NCI-H2196 treated with DMSO at 0.1 percent for 48 hours (cell line): ENCODE measurements around the gene G6PC3.
"Not testable (repeated sequence)": the region's sequence is repeated elsewhere in the genome, so short reads cannot be mapped to it uniquely, and the experiment has no call there.

ENCODE experiments used
- DNase-seq: peaks from one replicate; lab custom pipeline; 2025; ENCODE audit not compliant: unreplicated experiment; lab: John Stamatoyannopoulos, UW

The G6PC3 gene

GRCh38 chr17:44070455-44071197 lies at the start of gene G6PC3:
G6PC3 (plus strand) TSS chr17:44070735; CDS start chr17:44070966, 231 bp downstream.
- DNase-seq: peak; percentile 97

GRCh38 chr17:44021227-44021626 lies 49.3 kb upstream of the G6PC3 start:
- not testable (repeated sequence) for DNase-seq

DNA sequence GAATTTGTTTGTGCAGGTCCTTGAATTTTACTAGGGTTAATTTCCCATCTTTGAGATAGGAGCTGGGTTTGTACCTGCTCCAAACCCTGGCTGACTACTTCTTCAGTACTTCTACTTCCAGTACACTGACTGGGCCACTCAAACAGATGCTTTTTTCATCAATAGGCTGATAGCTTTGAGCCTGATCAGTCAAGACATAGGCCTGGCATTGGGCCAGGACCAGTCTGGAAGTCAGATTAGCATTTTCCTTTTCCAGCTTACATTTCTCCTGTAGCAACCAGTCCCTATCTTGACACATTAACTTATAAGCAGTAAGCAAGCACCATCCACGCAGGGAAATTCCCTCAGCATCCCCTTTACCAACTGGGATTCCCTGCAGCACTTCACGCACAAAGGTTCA lies 48.3 kb upstream of the G6PC3 start:
- no peak for DNase-seq

GRCh38 chr17:44023545-44024270 lies 46.8 kb upstream of the G6PC3 start:
- peak; percentile 30 for DNase-seq

GRCh38 chr17:44024271-44024663 lies 46.3 kb upstream of the G6PC3 start:
- DNase-seq: peak; percentile 83

DNA sequence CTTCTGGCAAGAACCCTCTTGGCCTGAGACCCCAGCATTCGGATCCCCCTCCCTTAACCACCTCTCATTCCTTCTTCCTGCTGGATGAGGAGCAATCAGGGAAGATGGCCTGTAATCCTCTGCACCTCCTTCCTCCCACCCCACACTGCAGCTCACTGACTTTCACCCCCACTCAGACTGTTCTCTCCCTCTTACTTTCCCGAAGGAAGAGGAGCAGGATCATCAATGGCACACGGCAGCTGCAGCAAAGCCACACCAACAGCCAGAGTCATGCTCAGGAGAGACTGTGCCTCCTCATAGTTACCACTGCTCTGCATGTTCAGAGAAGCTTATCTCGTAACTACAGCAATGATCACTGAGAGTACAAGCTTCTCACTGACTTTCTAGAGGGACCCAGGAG lies 45.7 kb upstream of the G6PC3 start:
- no peak for DNase-seq

DNA sequence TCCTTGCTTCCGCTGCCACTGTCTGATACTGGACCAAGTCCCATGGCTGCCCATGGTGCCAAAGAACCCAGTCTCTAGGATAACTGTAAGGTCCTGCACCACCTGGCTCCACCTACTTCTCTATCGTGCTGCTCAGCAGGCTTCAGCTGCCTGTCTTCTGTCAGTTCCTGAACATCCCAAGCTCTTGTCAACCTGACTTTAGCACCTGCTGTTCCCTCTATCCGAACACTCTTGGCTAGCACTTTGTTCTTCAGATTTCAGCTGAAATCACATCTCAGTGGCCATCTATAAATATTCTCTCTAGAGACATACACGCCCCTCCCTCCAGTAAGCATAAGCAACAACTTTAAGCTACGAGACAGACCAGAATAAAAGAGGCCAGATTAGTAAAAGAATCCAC lies 40.8 kb upstream of the G6PC3 start:
- DNase-seq: no peak

DNA sequence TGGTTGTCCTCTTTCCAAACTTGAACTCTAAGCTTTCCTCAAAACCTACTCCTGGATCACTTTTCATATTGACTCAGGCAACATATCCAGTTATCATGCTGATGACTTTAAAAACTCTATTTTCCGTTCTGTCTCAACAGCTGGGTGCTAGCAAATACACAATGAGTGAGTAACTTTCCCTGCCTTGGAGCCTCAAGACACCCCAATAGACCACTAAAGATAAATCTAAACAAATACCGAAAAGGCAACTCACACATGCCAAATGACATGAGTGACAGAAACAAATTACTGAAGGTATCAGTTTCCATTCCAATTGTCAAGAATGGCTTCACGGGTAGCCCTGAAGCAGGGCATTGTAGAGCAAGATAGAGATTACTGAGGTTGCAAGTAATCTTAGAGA lies 40.1 kb upstream of the G6PC3 start:
- DNase-seq: no peak

- DNase-seq: no peak
These were observed 36.6 kb upstream of the G6PC3 start for GRCh38 chr17:44033861-44034408.

GRCh38 chr17:44034688-44035087 lies 35.8 kb upstream of the G6PC3 start:
- DNase-seq: not testable (repeated sequence)

DNA sequence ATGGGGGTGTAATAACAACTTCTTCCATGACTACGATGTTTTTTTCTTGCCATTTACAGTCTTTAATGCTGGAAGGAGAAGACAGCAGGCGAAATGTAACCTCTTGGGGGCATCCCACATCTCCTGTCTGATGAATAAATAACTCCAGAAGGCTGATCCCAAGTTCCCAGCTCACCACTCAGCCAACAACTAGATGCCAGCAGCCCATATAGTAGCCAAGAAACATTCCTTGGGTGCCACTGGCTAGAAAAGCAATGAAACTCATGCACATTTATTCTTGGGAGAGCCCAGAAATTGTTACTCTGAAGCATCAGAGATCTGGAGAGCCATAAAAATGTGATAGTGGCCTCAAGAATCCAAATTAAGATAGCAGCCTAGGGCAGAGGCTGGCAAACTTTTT lies 33.1 kb upstream of the G6PC3 start:
- DNase-seq: no peak

DNA sequence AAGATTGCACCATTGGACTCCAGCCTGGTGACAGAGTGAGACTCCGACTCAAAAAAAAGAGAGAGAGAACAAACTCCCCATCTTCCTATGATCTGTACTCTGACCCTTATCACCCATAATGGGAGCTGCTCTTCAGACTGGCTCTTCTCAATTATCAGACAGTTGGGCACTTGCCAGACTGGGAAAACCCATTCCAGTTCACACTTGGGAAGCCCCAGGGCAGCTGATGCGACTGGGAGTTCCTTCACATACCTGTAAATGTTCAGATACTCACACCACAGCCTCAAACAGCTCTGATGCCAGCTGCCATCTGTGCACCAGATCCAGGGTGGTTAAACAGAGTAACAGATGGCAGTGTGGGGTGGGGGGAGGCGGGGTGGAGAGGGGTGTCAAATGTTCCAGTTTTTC lies 31.9 kb upstream of the G6PC3 start:
- DNase-seq: no peak

- no peak for DNase-seq
These were observed 30.5 kb upstream of the G6PC3 start for GRCh38 chr17:44039829-44040635.

DNA sequence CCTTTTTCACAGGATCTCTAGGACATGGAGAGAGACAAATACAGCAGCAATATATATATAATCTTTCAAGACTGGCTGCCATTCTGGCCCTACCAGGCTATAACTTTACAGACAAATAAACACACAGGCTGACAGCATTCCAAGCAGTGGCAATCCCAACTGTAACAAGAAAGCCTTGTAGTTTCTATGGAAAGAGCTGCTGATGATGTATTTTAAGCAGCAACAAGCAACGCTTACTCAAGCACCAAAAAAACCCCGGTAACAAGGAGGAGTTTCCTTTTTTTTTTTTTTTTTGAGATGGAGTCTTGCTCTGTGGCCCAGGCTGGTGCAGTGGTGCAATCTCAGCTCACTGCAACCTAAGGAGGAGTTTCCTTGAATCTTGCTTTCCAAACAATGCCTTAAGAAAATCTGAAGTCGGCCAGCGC lies 27.3 kb upstream of the G6PC3 start:
- no peak for DNase-seq

DNA sequence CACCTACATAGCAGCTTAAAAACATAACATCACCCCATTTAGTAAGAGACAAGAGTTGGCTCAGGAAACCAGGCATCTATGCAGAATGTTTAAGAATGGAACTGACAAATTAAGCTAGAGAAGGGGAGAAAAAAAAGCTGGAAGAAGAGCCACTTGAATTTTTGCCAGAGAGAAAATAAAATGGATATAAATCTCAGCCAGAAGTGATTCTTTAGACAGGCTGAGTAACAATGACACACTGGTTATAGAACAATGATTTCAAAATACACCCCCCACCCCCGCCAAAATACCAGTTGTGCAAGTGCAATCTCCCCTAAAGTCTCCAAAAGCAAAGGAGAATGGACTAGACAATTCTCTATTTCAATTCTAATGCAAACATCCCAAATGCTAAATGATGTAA lies 26.5 kb upstream of the G6PC3 start:
- no peak for DNase-seq

DNA sequence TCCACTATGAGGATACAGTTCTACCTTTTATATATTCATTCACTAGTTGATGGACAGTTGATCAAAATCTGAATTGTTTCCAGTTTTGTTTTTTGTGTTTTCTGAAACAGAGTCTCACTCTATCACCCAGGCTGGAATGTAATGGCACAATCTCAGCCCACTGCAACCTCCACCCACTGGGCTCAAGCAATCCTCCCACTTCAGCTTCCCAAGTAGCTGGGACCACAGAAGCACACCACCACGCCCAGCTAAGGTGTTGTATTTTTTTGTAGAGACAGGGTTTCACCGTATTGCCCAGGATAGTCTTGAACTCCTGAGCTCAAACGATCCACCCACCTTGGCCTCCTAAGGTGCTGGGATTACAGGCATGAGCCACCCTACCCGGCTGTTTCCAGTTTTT lies 25.0 kb upstream of the G6PC3 start:
- no peak for DNase-seq

- not testable (repeated sequence) for DNase-seq
These were observed 23.6 kb upstream of the G6PC3 start for GRCh38 chr17:44046893-44047292.

- no peak for DNase-seq
These were observed 21.1 kb upstream of the G6PC3 start for GRCh38 chr17:44049294-44050060.

- DNase-seq: peak; percentile 35
These were observed 17.2 kb upstream of the G6PC3 start for GRCh38 chr17:44053125-44053872.
